GM19463 (cell line): Measurements from ENCODE around the gene EHF.
"Not testable (repeated sequence)": the region's sequence is repeated elsewhere in the genome, so short reads cannot be mapped to it uniquely, and the experiment has no call there.

Experiments
- ATAC-seq: cut with Tn5 transposase; IDR thresholded peaks from one replicate; pipeline ENCODE4 v1.9.1; 2021; ENCODE audit warnings: mild to moderate bottlenecking, moderate library complexity; ENCODE audit not compliant: unreplicated experiment

EHF gene

DNA sequence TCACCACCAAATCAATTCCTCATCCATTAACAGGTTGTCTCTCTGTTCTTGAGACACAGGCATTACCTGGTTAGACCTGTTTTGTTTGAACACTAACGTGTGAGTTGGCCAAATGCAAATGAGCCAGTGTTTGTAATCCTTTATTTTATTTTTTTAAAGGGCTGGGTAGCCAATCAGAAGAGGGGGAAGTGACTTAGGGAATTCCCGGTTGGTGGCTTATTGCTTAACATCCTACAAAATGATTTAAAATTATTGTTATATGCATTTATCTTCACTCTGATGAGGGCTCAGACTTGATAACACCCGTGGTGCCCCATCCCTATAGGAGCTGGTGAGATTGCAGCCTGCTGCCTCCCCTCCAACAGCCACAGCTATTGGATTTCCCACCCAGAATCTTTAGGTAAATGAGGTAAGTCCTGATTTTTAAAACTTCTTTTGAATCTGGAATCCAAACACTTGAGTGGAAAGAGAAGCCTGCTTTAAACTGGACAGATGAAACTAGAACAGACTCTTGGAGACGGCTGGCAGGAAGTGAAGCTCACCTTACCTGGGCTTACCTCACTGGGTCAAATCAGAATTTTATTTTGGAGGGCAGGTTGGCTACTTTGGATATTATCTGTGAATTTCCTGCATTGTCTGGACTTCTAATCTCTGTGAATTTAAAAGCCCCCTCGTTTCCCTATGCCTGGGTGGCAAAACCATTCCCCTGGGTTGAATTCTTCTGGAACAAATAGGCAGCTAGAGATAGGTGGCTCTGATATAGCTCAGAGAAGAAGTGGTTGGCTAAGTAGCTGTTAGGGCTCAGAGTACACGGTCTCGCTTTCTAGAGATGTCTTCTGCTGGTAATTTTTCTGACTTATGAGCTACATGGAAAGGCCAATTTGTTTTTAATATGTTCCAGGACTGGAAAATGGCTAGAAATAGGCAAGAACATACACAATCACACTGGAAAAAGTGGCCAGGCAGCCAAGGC is at the start of gene EHF:
EHF (plus strand) TSS at position 274 of the 973 bp plus-strand sequence. CDS start 21,538 bp downstream, outside the sequence.
- no peak for ATAC-seq

DNA sequence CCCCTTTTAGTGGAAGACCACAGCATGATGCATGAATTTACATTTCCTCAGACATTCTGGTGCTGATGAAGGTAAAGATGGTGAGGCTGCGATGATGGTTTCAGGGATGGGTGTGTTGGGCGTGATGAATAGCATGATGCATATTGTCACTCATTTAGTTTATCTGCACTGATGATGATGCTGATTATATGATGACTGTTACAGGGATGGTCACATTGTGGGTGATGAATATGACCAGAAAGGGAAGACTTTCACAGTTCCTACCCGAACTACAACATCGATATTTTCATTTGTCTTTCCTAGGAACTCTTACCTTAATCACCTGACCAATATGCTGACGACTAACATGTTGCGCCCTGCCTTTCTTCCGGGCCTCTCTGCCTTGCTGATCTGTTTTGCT is 47.4 kb upstream of the EHF start:
- ATAC-seq: no peak

DNA sequence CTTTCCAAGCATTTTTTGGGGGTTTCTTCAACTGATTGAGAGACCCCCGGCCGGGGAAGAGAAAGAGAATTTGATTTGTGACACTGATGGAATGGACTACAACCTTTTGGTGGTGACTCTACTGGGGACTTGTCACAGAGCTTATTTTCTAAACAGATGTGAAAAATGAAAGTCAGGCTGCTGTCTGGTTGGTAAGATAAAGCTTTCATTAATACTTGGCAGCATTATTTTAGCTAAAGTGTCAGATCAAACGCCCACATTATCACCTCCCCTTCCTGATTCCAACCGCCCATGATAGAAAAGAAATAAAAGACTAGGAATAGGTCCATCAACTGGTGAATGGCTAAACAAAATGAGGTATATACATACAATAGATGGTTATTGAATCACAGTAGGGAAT is 45.6 kb upstream of the EHF start:
- no peak for ATAC-seq

DNA sequence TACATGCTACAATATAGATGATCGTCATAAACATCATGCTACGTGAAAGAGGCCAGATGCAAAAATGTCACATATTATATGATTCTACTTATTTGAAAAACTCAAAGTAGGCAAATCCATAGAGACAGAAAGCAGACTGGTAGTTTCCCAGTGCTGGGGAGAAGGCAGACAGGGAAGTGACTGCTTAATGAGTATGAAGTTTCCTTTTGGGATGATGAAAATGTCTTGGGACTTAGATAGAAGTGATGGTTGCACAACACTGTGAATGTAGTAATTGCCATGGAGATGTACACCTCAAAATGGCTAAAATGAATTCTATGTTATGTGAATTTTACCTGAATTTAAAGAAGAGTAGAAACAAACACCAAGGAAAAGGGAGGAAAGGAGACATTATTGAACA is 45.2 kb upstream of the EHF start:
- ATAC-seq: no peak

DNA sequence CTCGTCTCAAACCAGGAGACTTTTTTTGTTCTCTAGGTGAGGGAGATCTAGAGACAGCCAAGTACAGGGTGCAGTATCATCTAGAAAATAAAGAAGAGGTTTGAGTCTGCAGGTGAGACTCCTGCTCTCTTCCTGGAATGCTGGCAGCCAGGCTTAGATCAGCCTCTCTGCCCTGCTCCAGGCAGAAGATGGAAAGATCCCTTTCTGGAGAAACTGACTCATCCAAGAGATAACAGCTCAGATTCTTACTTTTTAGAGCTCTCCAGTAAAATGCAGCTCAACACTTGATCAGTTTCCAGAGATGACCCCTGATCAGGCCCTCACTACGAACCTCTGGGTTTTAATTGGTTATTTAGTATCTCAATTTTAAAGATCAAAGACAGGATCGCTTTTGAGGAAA is 44.6 kb upstream of the EHF start:
- ATAC-seq: no peak

DNA sequence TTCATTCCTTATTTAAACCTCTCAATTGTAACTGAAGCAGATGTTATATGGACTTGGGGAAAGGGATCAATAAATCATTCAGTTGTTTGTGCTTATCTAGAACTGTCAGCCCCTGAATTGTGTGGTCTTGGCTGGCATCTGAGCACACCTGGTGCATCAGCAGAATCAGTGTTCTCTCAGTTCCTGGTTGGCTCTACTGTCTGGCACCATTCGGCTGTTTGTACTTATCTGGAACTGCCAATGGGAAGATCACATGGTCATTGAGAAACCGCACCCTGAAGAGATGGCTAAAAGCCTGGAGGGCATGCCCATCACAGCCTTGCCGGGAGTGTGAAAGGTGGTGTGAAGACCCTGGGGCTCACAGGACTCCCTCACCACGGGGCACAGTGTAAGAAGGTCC is 37.1 kb upstream of the EHF start:
- ATAC-seq: no peak

DNA sequence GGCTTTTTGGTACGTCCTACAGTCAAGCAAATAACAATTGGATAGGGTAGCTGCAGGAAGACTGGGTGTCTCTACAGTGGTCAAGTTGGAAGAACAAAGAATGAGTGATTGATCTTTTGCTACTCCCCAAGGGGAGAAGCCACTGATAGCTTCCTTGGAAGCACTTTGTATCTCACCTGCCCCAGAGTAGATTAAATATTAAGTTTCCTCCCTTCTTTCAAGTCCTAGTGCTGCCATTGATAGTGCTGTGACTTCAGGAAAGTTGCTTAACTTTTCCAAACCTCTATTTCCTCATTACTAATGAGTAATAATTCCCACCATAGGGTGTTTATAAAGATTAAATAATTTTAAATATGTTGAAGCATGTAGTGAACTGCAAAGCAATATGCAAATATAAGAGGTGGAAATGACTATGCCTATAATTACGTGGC is 35.6 kb upstream of the EHF start:
- ATAC-seq: no peak

DNA sequence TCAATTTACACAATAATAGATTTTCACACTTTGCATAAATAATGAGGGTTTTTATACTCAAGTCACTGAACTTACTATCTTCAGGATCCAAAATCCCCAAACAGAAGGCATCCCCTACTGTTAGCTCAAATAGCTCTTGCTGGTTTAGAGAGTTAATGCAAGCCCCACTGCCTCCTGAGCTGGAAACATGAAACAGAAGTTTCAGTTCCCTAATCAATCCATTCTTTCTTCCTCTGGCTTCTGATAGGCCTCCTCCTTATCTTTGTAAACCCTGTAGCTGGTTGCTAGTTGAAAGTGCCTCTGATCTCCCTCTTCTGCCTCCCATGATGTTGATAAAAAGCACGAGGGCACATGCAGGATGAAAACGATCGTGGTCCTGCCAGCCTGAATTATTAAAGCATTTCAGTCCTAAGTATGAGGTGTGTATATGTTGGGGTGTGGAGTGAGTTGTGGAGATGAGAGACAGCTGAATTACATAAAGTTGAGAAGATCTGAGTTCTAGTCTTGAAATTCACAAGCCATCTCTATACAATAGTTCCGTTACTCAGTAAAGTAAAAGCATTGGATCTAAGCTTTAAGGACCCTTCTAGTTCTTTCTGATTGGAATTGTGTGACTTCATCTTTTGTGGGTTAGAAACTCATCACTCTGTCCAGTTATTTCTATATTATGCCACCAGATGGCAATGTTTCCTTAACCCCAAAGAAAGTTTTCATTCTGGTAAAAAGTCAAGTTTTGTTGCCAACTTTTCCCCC is 35.0 kb upstream of the EHF start:
- peak; percentile 85 for ATAC-seq

DNA sequence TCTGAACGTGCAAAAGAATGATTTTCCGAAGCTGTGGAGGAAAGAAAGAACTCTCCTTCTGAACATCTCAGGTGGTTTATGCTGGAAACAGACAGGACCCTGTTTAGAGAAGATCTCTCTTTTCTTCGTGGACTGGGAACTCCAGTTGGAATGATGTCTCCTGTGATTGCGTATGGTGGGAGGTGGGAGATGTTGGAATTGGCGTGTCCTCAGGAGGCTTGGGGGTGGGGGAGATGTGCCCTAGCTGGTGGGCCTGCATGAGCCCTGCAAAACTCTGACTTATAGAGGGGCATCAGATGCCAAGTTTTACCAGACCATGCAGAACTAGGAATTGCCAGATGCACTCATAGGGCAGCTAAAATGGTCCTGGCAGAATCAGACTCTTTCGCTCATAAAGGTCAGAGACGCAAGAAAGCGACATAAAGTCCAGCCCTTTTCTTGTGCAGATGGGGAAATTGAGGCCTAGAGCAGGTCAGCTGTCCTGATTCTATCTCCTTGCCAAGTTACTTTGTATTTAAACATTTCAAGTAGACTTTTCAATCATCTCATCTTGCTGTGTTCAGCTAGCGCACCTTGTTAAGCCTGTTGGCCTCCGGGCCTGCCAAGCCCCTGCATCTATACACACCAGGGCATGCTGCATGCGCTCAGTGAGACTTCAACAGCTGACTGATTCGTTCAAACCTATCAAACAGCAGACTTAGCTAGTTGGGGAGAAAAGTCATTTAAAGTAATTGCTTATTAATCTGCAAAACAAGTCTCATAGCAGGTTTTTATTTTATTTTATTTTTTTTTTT is 34.2 kb upstream of the EHF start:
- ATAC-seq: no peak

DNA sequence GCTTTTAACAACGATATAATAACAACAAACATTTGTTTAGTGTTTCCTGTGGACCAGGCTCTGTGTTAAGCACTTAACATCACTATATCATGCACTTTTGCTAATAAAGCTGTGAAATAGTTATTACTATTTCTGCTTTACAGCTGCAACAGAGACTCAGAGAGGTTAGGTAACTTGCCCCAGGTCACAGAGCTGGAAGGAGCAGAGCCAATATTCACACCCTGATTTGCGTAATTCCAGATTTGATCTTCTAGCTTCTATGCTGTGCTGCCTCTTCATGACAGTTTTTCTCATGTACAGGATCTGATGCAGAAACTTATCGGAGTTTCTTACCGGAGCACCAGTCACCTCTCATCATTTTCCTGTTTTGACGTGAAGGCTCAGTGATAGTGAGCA is 33.6 kb upstream of the EHF start:
- ATAC-seq: no peak

DNA sequence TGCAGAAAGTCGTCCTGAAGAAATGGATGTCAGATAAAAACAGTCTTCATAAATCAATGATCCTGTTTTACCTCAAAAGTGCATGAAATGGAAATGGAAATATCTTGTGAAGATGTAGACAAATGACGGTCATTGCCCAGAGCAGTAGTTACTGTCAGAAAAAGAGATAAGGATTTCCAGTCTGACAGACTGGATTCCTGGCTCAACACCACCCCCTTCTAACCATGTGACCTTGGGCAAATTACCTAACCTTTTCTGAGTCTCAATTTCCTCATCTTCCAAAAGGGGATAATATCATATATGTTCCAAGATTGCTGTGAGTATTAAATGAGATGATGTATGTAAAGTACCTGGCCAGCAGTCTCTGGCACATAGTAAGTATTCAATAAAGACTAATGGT is 32.9 kb upstream of the EHF start:
- no peak for ATAC-seq

DNA sequence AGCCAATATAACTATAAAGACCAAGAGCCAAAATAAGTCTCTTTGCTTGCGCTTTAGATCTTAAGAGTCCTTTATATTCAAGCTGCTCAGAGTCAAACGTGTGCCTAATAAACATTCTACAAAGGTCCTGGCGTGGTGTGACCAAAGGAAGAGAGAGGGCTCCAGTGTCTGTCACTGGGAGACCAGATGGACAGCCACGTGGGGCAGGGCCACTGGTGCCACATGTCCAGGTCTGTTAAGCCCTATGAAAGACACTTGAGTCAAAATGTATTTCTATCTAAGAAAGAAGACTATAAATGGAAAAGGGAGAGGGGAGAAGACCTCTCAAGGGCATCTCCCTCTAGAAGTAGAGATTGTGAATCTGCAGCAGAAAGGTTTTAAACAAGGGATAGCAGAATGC is 32.2 kb upstream of the EHF start:
- no peak for ATAC-seq

DNA sequence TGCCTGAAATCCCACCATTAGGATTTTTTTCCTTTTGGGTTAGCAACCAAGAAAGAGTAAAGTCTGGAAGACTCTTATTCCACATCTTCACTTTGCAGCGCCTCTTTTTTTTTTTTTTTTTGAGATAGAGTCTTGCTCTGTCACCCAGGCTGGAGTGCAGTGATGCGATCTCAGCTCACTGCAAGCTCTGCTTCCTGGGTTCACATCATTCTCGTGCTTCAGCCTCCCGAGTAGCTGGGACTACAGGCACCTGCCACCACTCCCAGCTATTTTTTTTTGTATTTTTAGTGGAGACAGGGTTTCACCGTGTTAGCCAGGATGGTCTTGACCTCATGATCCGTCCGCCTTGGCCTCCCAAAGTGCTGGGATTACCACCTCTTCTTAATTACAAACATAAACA is 31.7 kb upstream of the EHF start:
- not testable (repeated sequence) for ATAC-seq

DNA sequence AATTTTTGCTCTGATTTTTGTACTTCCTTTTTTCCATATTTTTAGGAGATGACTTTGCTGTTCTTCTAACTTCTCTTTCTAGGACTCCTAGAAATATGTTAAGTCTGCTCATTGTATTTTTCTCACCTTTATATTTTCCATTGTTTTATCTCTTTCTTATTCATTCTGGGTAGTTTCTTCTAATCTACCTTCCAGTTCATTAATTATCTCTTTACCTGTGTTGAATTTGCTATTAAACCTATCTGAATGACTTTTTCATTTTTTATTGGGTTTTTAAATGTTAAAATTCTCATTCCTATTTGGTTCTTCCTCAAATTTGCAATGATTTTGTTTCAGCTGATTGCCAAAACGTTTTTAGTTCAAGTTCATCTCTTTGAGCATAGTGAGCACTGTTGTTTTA is 27.8 kb upstream of the EHF start:
- no peak for ATAC-seq

DNA sequence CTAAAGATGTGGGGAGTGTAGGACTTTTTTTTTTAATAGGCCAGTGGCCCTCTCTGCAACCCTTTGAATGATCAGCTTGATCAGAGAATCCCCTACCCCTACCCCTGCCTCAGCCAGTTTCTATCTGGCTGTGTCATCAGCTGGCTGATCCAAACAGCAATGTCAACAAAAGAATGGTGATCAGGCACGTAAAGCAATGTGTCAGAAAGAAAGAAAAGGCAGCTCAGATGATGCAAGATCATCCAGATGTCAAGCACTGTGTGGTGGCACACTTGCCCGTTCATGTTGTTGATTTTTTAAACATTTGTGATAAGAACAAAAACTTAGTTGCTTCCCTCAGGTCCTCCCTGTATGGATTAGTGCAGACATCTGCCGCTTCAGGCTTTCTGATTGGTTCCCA is 26.3 kb upstream of the EHF start:
- ATAC-seq: no peak

DNA sequence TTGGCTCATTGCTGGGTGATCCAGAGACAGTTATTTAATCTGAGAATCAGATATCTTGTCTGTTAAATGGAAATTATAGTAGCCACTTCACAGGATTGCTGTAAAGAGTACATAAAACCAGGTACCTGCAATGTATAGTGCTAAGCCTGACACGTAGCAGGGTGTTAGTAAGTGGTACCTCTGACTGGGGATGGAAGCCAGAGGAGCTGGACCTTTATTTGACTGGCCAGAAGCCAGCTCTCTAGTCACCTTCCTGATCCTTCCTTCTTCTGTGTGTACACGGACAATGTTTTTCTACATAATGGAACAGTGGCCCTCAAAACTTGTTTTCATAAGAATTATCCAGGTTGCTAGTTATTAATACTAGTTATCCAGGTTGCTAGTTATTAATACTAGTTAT is 25.5 kb upstream of the EHF start:
- ATAC-seq: no peak

DNA sequence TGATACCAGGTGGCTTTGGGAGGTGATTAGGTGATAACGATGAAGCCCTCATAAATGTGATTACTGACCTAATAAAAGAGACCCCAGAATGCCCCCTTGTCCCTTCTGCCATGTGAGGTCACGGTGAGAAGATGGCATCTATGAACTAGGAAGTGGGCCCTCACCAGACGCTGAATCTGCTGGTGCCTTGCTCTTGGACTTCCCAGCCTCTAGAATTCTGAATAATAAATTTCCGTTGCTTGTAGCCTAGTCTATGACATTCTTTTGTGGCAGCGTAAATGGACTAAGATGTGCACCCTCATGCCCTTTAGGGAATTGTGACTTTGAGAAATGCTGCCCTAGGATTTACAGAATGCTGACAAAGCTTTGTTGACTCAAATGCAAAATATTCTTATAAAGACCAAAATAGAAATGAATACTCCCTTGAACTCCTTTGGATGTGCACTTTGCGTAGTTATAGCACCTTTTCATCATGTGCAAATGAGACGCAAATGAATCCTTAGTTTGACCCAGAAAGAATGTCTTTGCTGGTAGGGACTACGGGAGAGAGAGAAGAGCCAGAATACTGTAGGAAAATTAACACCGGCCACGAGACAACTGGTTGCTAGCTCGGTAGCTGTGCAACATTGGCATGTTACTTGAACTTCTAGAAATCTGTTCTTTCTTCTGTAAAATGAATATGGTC is 24.8 kb upstream of the EHF start:
- ATAC-seq: no peak

DNA sequence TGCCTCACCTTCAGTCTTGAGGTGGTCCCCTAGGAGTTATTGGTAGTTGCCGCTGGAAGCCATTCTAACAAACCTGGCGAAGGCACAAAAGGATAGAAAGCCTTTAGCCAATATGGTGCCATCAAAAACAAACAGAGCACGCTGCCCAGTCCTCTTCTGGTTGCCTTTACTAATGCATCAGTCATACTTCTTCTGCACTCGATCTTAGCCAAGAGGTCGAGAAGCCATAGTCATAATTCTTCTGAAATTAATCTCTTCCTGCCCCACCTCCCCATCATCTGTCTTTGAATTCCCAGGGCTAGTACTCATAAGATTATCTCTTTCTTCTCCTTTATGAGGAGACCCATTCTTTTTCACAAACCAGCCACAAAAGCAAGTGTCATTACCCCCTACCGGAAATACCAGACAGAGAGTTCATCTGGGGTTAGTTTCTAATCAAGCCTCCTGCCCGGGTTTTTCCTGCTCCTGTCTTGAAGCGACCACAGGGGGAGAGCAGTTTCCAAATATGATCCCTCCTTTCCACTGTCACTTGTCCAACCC is 21.4 kb upstream of the EHF start:
- no peak for ATAC-seq

DNA sequence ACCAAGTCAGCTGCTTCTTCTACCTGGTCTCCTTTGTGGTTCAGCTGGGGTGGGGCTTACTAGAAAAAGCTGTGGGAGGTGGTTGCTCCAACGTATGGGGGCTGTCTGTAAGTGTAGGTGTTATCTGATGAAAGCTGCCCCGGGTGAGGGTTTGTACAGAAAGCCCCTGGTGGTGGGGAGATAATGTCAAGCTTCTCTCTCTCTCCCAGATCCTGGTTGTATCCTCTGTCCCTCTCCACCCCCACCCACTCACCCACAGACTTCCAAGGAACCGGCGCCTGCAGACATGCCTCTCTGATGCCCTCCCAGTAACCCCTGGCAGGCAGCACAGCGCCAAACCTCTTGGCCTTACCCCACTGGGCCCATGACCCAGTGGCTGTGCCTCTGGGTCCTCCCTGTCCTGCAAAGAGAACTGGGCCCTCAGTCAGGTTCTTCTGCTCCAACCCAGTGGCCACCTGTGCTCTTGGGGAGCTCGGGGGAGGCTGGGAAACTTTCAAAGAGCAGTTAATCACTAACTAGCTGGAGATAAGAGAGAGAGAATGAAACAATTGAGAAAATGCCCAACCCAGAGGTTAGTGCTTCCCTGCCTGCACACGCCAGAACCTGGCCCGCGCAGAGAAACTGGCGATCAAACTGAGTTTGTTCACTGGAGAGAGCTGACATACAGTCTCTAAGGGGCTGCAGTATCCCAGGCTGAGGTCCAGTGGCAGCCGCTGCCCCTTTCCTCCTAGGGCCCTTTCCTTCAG is 20.4 kb upstream of the EHF start:
- ATAC-seq: peak; percentile 43

DNA sequence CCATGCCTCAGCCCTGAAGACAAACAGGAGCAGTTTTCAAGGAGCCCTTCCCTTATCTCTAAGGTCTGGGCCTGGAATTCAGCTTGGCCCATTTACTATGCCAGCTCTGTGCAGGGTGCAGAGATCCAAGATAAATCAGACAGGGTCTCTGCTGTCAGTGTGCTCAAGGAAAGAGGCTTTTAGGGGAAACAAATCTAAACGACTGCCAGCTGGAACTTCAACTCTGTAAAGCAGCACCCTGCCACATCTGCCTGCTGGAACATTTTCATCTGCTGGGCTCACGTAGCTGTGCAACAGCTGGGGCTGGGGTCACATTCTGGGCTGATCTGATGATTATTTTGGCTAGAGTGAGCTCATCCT is 19.8 kb upstream of the EHF start:
- ATAC-seq: no peak
